ENCODE data around the gene TMEM273.

The TMEM273 gene

DNA sequence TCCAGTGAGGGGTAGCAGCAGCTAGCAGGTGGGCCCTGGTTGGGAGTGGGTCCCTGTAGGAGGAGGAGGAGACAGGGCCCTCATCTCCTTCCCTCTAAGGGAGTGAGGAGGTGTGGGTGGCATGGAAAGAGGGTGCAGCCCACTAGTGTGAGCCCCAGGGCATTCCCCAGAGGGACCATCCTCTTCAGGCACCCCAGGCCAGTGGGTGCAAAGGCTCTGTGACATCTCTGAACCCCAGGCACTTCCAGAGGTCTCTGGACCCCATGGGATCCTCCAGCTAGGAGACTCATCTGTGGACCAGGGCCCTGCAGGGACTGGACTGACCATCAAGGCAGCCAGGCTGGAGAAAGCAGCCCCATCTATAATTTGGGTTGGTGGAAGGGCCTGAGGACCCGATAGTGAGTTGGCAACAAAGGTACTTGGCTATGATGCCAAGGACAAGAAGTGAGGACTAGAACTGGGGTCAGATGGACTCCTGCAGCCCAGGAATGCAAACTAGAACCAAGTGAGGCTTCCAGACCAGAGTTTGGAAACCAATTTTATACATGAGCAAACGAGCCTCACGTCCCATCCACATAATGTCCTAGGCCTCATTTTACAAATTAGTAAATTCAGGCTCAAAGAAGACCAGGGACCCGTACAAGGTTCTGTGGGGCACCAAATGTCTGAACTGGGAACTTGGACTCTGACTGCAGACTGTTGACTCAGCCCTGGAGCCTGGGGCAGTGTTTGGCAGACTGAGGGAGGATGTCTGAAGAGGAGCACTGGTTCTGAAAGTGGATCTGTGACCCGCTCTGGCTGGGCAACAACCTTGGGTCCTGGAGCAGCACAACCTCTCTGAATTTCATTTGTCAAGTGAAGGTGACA, 71.4 kb downstream of the TMEM273 start:
- no peak for DNase-seq (ENCODE audit: insufficient read length, low spot score)
- TF ChIP-seq, protein P1, sequence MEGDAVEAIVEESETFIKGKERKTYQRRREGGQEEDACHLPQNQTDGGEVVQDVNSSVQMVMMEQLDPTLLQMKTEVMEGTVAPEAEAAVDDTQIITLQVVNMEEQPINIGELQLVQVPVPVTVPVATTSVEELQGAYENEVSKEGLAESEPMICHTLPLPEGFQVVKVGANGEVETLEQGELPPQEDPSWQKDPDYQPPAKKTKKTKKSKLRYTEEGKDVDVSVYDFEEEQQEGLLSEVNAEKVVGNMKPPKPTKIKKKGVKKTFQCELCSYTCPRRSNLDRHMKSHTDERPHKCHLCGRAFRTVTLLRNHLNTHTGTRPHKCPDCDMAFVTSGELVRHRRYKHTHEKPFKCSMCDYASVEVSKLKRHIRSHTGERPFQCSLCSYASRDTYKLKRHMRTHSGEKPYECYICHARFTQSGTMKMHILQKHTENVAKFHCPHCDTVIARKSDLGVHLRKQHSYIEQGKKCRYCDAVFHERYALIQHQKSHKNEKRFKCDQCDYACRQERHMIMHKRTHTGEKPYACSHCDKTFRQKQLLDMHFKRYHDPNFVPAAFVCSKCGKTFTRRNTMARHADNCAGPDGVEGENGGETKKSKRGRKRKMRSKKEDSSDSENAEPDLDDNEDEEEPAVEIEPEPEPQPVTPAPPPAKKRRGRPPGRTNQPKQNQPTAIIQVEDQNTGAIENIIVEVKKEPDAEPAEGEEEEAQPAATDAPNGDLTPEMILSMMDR (IDR thresholded peaks at IDR 0.05; ENCODE audit: insufficient read depth, missing control alignments): no peak
- FAIRE-seq: no peak

DNA sequence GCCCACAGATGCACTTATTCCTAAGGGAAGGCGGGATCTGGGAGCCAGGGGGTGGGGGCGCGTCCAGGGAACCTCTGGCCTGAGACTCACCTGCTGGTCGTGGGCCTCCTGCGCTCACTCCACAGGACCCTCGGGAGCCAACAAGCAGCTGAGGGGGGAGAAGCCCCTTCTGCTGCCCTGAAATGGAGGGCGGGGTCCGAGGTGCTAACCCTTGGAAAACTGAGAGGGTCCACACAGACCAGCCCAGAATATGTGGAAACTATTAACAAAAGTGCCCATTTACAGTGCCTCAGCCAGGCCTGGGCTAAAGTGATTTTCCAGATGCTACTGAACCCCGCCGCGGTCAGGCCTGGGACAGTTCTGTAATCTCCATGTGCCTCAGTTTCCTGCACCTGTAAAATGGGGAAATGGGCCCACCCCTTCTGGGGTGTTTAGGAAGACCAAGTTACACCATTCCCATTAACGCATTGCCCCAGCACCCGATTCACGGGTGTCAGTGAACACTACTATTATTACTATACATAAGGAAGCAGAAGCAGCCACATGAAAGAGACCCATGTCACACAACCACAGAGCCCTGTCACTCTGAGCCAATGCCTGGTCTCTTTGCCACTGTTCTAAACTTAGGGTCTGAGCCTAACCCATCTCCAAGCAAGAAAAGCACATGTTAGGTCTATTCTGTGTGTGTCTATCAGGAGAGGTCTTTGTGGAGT, 72.2 kb downstream of the TMEM273 start:
- TF ChIP-seq, protein P1 (IDR thresholded peaks at IDR 0.05; ENCODE audit: insufficient read depth, missing control alignments): no peak
- DNase-seq (ENCODE audit: insufficient read length, low spot score) (no peak), FAIRE-seq (no peak)

DNA sequence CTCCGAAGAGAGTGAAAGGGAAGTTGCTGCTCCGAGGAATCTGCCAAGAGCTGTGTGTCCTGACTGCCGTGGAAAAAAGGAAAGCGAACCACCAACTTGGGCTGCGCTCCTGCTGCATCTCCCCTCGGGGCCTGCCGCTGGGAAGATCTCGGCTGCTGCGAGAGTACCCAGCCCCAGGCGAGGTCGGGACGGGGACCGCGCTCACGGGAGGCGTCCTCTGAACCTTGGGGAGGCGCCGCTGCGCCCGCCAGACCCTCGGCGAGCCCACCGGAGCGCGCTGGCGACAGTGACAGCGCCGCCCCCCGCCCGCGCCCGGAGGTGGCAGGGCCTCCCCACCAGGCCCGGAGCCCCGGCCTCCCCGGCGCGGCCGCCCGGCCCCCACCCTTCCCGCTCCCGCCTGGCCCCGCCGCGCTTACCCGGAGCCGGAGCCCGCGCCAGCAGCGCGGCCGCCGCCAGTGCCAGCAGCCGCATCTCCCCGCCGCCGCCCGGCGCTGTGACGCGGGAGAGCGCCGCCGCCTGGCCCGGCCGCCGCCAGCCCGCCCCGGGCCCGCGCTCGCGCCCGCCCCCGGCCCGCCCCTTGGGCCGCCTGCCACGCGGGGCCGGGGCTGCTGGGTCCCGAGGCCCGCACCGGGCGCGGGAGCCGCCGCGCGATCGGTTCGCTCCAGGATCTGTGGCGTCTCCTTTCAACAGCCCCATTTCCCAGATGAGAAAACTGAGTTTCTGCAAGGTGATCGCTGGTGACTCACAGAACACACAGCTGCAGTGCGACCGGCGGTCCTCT, 73.0 kb downstream of the TMEM273 start, which contains the start of gene VSTM4:
Gene VSTM4, minus strand, starts transcription at position 508 of the 781 bp plus-strand sequence. Its CDS starts 37 bp downstream, at position 471.
- FAIRE-seq: no peak
- TF ChIP-seq, protein P1 (IDR thresholded peaks at IDR 0.05; ENCODE audit: insufficient read depth, missing control alignments): no peak

DNA sequence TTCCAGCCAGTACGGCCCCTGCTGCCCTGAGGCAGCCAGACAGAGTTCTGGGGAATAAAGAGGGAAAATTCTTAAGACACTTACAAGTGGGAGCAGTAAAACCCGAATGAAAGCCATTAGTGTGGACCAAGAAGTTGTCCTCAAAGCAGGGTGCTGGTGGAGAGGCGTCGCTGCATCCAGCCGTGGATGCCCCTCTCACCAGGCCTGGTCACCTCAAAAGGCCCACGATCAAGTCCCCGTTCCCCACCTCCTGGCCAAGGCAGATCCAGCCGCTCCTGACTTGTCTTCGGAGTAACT, 73.5 kb downstream of the TMEM273 start:
- FAIRE-seq (no peak), DNase-seq (ENCODE audit: insufficient read length, low spot score) (no peak)
- TF ChIP-seq, protein P1 (IDR thresholded peaks at IDR 0.05; ENCODE audit: insufficient read depth, missing control alignments): no peak

More for the DNA sequence above, 73.0 kb downstream of the TMEM273 start, which contains the start of gene VSTM4:
- DNase-seq (ENCODE audit: insufficient read length, low spot score): no peak

DNA sequence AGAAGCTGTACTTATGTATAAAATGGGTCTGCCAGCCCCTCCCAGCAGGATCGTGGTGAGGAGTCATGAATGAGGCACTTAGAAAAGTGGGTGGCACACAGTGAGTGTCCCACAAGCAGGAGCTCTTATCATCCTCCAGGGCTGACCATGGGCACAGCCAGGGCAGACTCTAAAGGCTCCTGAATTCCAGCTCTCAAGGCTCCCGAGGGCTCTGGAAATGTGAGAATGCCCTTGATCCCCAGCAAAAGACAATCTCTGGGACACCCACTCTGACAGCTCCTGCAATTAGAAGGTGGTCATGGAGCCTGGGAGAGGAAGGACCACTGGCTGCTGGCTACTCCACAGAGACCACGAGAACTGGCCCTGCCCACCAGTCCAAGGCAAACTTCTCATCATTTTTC, 74.5 kb downstream of the TMEM273 start:
- FAIRE-seq (no peak), DNase-seq (ENCODE audit: insufficient read length, low spot score) (no peak)
- TF ChIP-seq, protein P1 (IDR thresholded peaks at IDR 0.05; ENCODE audit: insufficient read depth, missing control alignments): no peak

DNA sequence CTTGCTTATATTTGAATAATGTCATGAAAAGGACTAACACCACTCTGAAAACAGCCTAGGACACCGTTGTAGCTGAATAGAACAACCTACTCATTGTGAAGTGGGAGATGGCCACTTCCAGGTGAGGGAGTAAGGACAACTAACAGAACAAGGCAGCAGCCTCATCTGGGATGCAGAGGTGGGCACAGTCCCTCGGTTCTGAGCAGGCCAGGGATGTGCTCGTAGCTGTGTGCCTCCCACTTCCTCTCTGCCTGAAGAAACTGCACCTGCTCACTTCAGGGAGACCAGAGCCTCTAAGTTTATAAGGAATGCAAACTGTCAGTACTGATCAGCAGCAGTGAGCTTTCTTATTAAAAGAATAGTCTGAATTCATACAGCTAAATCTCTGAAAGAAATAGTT, 75.3 kb downstream of the TMEM273 start:
- TF ChIP-seq, protein P1 (IDR thresholded peaks at IDR 0.05; ENCODE audit: insufficient read depth, missing control alignments): no peak
- no peak for DNase-seq (ENCODE audit: insufficient read length, low spot score)
- FAIRE-seq: no peak
